ENCODE results near the gene CACNA1A.

Gene CACNA1A

GRCh38 chr19:13356686-13357280 lies 149.5 kb downstream of the CACNA1A start:
- DNase-seq, result no peak

GRCh38 chr19:13356185-13356584 lies 150.1 kb downstream of the CACNA1A start:
- no peak for DNase-seq

- no peak for DNase-seq
These were observed 150.9 kb downstream of the CACNA1A start for GRCh38 chr19:13355356-13355755.

GRCh38 chr19:13353625-13354024 lies 152.7 kb downstream of the CACNA1A start:
- DNase-seq, result no peak

- DNase-seq, result no peak
These were observed 155.5 kb downstream of the CACNA1A start for GRCh38 chr19:13350759-13351158.

GRCh38 chr19:13350072-13350471 lies 156.2 kb downstream of the CACNA1A start:
- DNase-seq, result no peak

GRCh38 chr19:13347367-13347766 lies 158.9 kb downstream of the CACNA1A start:
- no peak for DNase-seq

- DNase-seq, result no peak
These were observed 162.8 kb downstream of the CACNA1A start for GRCh38 chr19:13343514-13343913.

- no peak for DNase-seq
These were observed 163.6 kb downstream of the CACNA1A start for GRCh38 chr19:13342672-13343071.

GRCh38 chr19:13339869-13340268 lies 166.4 kb downstream of the CACNA1A start:
- DNase-seq, result no peak

- no peak for DNase-seq
These were observed 169.1 kb downstream of the CACNA1A start for GRCh38 chr19:13337181-13337580.

GRCh38 chr19:13334801-13335481 lies 171.3 kb downstream of the CACNA1A start:
- no peak for DNase-seq

GRCh38 chr19:13330285-13330684 lies 176.0 kb downstream of the CACNA1A start:
- no peak for DNase-seq

- no peak for DNase-seq
These were observed 176.5 kb downstream of the CACNA1A start for GRCh38 chr19:13329766-13330165.

- DNase-seq, result no peak
These were observed 178.0 kb downstream of the CACNA1A start for GRCh38 chr19:13328241-13328640.

GRCh38 chr19:13319526-13319925 lies 186.8 kb downstream of the CACNA1A start:
- no peak for DNase-seq

GRCh38 chr19:13318190-13318589 lies 188.1 kb downstream of the CACNA1A start:
- no peak for DNase-seq

GRCh38 chr19:13315495-13315894 lies 190.8 kb downstream of the CACNA1A start:
- no peak for DNase-seq

- no peak for DNase-seq
These were observed 191.5 kb downstream of the CACNA1A start for GRCh38 chr19:13314761-13315160.

GRCh38 chr19:13313875-13314274 lies 192.4 kb downstream of the CACNA1A start:
- DNase-seq, result no peak

GRCh38 chr19:13309864-13310263 lies 196.4 kb downstream of the CACNA1A start:
- DNase-seq, result no peak

GRCh38 chr19:13303381-13304129 lies 202.7 kb downstream of the CACNA1A start:
- no peak for DNase-seq

- no peak for DNase-seq
These were observed 203.6 kb downstream of the CACNA1A start for GRCh38 chr19:13302526-13303270.
